NOMO-1 treated with DMSO at 0.1 percent for 48 hours (cell line): ENCODE data around the gene SOX13.

Experiments
- DNase-seq: peaks from one replicate; lab custom pipeline; 2025; ENCODE audit not compliant: unreplicated experiment; lab: John Stamatoyannopoulos, UW

The SOX13 gene

GRCh38 chr1:204151552-204152309 is 78.8 kb downstream of the SOX13 start, which contains the start of gene ETNK2:
Gene ETNK2, minus strand, starts transcription at chr1:204152044. Its CDS starts 192 bp downstream, at chr1:204151852.
- DNase-seq: peak; percentile 21

DNA sequence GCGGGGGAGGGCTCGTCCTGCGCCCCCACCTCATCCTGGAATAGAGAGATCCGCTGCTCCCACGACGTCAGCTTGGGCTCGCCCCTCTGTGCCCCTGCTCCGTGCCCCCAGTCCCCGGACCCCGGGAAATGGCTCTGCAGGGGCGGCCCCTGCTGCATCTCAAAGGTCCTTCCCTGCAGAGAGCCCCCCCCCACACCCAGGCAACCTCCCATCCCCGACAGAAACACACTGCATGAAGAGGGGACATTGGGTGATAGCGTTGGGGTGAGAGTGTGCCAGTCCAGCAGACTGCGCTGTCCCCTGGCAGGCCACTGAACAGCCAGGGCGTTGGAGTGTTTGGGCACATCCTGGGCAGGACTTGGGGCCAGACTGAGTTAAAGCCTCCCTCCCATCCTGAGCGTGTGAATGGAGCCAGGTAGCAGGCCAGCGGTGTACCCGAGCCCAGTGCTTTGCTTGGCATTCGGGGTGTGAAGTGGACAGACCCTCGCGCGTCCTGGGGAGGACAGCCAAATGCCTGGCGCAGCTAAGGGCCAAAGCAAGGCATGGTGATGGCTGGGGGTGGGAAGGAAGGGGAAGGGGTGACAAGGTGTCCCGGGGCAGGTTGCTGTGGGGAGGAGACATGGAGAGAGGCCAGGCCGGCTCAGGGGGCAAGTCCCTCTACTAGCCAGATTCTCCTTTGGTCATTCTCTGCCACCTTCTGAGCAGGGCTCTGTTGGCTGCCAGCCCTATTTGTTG is 79.6 kb downstream of the SOX13 start:
- no peak for DNase-seq

- no peak for DNase-seq
Measured at GRCh38 chr1:204153667-204154066, 80.8 kb downstream of the SOX13 start.

DNA sequence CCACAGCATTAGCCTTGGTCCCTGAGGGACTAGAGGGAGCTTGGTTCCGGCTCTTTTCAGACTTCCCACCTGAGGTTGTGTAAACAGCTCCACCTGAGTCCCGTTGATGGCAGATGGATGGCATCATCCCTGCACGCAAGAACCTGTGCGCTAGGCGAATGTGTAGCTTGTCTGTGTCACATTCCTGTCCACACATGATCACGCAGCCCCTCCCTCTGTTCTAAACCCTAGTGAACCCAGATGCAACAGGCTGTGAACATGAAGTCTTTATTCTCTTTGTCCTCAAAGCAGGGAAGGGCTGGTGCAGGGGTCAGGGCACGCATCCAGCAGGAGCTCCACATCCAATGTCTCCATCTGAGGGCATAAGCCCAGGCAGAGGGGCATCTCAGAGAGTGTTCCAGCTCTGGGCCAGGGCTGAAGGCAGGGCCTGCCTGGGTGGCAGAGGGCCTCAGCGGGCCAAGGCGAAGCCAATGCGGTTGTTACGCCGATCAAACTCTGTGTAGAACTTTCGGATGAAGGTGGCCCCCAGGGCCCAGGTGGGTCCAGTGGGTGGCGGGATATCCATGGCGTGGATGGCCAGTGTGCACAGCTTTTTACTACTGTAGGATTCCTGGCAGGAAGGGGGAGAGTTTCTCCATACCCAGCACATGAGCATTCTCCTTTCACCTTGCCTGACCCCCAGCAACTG is 81.8 kb downstream of the SOX13 start:
- DNase-seq: no peak

DNA sequence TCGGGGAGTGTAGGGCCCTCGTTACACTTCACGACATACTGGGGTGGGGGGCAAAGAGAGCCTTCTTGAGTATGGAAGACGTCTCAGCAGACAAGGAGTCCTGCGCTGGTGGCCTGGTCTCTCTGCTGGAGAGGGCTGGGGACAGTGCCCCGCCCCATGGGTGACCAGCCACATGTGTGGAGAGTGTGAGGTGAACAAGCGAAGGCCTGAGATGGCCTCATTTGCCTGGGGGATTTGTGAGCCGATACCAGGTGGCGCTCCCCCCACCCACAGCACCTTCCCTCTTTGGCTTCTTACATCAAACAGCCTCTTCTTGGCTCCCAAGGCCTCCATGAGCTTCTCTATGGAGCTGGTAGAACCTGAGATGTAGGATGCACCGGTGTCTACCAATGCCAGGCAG is 83.0 kb downstream of the SOX13 start:
- no peak for DNase-seq

DNA sequence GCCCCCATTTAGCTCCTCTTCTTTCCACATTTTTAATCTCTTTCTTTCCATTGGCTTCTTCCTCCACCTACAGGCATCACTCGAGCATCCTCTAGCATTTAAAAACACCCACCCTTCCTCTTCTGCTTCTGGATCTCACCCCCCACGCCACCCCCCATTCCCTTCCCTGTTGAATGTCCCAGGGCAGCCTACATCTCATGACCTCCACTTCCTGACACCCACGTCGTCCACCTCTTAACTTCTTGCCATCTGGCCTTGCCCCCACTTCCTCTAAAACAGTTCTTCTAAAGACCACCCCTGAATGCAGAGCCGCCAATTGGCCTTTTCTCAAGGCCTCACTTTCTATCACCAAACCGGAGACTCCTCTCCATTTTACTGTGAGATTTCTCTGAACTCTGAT is 85.0 kb downstream of the SOX13 start:
- DNase-seq: no peak

DNA sequence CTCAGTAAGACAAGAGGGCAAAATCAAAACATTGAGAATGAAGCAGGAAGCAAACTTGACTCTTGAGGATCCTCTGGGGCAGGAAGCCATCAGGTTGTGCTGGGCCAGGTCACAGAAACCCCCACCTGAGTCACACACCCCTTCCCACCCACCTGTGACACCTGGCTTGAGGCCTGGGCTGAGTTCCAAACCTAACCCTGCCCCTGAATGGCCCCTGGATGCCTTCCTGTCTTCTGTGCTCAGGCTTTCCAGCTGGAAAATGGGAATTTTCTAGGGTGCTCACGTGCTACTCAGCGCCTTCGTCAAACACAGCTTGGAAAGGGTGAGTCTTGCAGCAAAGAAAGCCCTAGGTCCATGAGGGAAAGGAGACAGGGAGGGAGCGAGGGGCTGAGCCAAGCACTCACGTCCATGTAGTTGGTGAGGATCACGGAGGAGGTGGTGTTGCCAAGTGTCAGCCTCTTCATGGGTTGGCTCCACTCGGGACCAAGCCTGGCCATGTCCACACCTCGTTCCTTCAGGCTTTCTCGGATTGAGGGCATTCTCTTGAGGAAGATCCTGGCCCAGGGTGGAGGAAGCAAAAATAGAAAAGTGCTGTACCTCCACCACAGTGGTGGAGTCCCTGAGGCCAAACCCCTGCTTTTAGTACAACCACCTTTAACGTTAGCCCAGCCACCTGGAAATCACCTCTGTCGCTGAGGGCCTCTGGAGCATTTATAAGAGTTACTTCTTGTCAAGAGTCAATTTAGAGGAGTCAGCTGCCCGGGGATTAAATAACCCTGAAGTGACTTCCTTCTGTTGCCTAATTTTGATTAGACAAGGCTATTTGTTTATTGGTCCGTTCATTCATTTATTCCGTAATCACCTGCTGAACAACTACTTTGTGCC is 88.9 kb downstream of the SOX13 start:
- DNase-seq: peak; percentile 44

GRCh38 chr1:204162494-204163074 is 89.7 kb downstream of the SOX13 start:
- peak; percentile 58 for DNase-seq

DNA sequence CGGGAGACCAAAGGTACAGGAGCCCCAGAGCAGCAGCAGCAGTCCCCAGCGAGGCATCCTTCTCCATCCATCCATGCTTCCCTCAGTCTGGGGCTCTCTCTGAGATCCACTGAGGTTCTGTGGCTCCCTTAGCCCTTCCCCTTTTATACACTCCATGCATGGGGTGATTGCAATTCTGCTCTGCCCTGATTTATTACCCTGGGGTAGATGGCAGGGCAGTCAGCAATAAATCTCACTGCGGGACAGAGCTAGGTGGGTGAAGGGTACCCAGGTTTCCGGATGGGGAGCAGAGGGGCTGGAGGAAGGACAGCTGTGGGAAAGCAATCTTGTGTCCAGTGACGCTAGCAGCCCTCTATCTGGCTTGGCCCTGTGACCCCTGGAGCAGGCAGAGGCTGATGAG is 93.3 kb downstream of the SOX13 start, which contains the start of gene REN:
Gene REN, minus strand, starts transcription at position 119 of the 400 bp plus-strand sequence. Its CDS starts 44 bp downstream, at position 75.
- no peak for DNase-seq

DNA sequence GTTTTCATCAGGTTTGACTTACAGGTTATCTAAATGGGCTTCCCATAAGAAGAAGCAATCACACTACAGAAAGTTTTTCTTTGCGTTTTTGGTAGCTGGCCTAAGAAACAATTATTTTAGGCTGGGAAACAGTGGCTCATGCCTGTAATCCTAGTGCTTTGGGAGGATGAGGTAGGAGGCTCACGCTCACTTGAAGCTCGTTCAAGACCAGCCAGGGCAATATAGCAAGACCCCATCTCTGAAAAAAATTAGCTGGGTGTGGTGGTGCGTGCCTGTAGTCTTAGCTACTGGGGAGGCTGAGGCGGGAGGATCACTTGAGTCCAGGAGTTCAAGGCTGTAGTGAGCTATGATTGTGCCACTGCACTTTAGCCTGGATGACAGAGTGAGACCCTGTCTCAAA is 94.8 kb downstream of the SOX13 start:
- DNase-seq: no peak

DNA sequence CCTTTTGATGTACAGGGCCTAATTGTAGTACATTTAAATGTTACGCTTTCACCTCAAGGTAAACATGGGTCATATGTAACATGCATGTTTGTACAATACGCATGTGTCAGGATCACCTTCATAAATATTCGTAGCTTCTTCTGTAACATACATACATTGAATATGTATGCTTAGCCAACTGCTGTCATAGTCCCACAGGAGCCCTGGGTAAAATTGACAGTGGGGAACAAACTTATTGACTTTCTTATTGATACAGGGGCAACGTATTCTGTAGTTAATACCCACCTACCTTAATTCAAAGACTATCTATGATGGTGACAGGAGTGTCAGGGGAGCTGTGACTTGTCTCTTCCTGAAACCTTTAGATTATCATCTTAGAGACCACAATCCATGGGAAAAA is 96.9 kb downstream of the SOX13 start:
- DNase-seq: no peak

GRCh38 chr1:204170494-204171155 is 97.7 kb downstream of the SOX13 start:
- no peak for DNase-seq

- DNase-seq: peak; percentile 44
Measured at GRCh38 chr1:204171751-204172178, 98.8 kb downstream of the SOX13 start.

GRCh38 chr1:204172404-204173029 is 99.6 kb downstream of the SOX13 start:
- DNase-seq: no peak

- no peak for DNase-seq
Measured at GRCh38 chr1:204174958-204175357, 102.0 kb downstream of the SOX13 start.

DNA sequence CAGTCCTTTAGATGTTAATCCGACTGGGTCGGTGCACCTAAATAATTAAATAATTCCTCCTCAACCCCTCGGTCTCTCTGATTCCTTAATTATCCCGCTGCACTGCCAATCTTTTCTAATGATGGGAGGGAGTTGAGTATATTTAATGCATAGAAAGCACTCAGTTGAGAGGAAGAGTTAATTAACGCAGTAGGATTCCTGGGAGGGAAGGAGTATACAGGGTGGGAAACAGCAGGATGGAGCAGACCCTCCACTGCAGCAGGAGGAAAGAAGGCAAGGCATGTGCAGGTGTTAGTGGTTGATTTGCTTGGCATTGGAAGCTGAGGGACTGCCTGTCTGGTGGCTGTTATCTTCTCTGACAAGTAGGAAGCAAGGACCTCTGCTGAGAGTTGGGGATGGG is 103.1 kb downstream of the SOX13 start:
- no peak for DNase-seq

DNA sequence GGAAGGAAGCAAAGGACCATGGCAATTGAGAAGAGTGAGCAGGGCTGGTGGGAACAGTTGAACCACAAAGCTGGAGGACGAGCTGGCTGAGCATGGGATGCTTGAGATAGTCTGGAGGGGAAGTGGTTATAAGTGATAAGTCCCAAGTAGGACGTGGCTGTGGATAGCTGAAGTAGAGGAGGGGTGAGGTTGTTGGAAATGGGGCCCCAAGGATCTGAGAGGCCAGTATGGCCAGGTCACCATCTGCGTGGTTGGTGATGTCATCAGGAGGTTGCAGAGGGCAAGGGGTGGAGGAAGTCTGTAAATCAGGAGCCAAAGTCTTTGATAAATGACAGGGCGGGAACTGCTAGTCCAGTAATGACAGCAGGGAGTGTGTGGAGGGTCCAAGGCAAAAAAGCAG is 104.2 kb downstream of the SOX13 start:
- no peak for DNase-seq
